ENCODE data around the gene MYO18B.

DNA sequence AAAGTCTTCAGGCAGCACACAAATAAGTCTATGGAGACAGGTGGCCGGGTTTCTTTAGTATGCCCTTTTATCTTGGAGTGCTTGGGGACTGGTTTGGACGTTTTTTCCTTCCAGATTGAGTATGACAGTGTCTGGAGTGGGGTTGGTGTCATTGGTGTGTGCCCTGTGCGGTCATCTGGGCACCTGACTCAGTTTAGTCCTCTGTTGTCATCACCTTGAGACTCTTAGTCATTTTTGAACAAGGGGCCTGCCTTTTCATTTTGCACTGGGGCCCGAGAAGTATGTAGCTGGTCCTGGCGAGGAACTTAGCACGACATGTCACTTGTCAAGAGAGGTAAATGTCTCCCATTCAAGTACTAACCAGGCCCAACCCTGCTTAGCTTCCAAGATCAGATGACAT lies 27.2 kb upstream of the MYO18B start:
- TF ChIP-seq ZNF274 (IDR thresholded peaks at IDR 0.05; ENCODE audit: low read depth, low read length) (no peak), YY1 (IDR thresholded peaks at IDR 0.05; ENCODE audit: insufficient read depth, insufficient read length) (no peak), SUZ12 (IDR thresholded peaks at IDR 0.05; ENCODE audit: extremely low read depth, insufficient read depth, insufficient read length) (no peak)
